NB4 (cell line): ENCODE data around the gene CUX1.
"Not testable (repeated sequence)": the region's sequence is repeated elsewhere in the genome, so short reads cannot be mapped to it uniquely, and the experiment has no call there.

ENCODE experiments used
- DNase-seq: peaks from one replicate; pipeline ENCODE4 v3.0.0; 2010; ENCODE audit warnings: low read depth
- H3K4me3 ChIP-seq: one replicate; pipeline ENCODE4 v1.5.1; 2011; ENCODE audit warnings: mild to moderate bottlenecking, low read depth, low read length, moderate library complexity
- MYC ChIP-seq: IDR thresholded peaks from 2 replicates; pipeline ENCODE4 v1.6.1; 2011; ENCODE audit warnings: low read depth, low read length
- POLR2A ChIP-seq: IDR thresholded peaks from 2 replicates; pipeline ENCODE4 v1.6.1; 2011; ENCODE audit warnings: mild to moderate bottlenecking; ENCODE audit not compliant: insufficient read length; ENCODE audit errors: extremely low read depth
- TF ChIP-seq, protein P1 (sequence below): IDR thresholded peaks from 2 replicates; pipeline ENCODE4 v1.6.1; 2011; ENCODE audit warnings: low read depth, low read length
- TF ChIP-seq, protein P2 (sequence below): IDR thresholded peaks from one replicate; pipeline ENCODE4 v1.5.1; 2012; ENCODE audit warnings: low read depth, low read length

The CUX1 gene

GRCh38 chr7:101790566-101791293 is 26.7 kb upstream of the CUX1 start:
- H3K4me3 ChIP-seq, result no peak overlapping the region
- DNase-seq, result no peak
- TF ChIP-seq POLR2A, result no peak
- no peak for TF ChIP-seq MYC

DNA sequence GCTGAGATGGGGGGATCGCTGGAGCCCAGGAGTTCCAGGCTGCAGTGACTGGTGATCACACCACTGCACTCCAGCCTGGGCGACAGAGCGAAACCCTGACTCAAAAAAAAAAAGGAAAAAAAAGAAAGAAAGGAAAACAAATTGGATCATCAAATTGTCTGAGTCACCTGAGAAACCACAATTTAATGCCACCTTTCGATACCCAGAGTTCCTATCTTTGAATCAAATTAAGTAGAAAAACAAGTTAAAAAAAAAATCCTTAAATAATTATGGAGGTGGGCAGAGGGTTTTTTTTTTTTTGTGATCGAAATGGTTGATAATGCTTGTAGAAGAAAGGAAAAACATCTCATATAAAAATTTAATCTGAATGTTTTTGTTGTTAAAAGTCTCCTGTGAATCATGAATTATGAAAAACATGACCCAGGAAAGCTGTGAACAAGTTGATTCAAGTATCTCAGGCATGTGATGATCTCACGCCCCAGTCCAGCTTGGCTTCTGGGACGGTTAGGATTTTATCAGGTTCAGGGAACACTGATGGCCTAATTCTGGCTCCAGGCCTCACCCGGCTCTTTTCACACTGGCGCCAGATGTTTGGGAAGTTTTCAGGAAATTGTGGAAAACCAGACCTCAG is 25.3 kb upstream of the CUX1 start:
- no peak for DNase-seq
- TF ChIP-seq POLR2A (no peak), MYC (no peak)
- TF ChIP-seq, protein P1, sequence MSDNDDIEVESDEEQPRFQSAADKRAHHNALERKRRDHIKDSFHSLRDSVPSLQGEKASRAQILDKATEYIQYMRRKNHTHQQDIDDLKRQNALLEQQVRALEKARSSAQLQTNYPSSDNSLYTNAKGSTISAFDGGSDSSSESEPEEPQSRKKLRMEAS, result no peak
- TF ChIP-seq, protein P2, sequence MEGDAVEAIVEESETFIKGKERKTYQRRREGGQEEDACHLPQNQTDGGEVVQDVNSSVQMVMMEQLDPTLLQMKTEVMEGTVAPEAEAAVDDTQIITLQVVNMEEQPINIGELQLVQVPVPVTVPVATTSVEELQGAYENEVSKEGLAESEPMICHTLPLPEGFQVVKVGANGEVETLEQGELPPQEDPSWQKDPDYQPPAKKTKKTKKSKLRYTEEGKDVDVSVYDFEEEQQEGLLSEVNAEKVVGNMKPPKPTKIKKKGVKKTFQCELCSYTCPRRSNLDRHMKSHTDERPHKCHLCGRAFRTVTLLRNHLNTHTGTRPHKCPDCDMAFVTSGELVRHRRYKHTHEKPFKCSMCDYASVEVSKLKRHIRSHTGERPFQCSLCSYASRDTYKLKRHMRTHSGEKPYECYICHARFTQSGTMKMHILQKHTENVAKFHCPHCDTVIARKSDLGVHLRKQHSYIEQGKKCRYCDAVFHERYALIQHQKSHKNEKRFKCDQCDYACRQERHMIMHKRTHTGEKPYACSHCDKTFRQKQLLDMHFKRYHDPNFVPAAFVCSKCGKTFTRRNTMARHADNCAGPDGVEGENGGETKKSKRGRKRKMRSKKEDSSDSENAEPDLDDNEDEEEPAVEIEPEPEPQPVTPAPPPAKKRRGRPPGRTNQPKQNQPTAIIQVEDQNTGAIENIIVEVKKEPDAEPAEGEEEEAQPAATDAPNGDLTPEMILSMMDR, result no peak

GRCh38 chr7:101792682-101793071 is 24.7 kb upstream of the CUX1 start:
- H3K4me3 ChIP-seq, DNase-seq: not testable (repeated sequence)

More for the DNA sequence above, 25.3 kb upstream of the CUX1 start:
- H3K4me3 ChIP-seq, result no peak overlapping the region

DNA sequence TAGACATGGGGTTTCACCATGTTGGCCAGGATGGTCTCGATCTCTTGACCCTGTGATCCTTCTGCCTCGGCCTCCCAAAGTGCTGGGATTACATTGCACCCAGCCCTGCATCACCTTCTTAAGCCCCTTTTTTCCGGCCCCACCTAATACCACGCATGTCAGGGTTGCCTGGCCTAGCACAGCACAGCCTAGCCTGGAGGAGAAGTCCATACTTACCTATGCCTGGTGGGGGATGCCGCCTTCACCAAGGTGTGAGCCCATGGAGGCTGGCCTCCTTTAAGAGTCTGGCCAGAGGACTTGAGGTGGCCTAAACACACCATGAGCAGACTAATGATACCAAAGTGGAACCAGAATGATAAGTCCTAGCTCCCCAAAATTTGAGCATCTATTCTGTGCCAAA is 22.0 kb upstream of the CUX1 start:
- H3K4me3 ChIP-seq, result no peak overlapping the region
- no peak for DNase-seq
- TF ChIP-seq, protein P2, result no peak
- TF ChIP-seq POLR2A, result no peak

GRCh38 chr7:101798173-101798572 is 19.3 kb upstream of the CUX1 start:
- not testable (repeated sequence) for H3K4me3 ChIP-seq, DNase-seq

- TF ChIP-seq, protein P1, result no peak
- no peak for TF ChIP-seq POLR2A
- TF ChIP-seq MYC, result no peak
- no peak overlapping the region for H3K4me3 ChIP-seq
- DNase-seq, result no peak
Measured at GRCh38 chr7:101803203-101804087, 14.0 kb upstream of the CUX1 start.

DNA sequence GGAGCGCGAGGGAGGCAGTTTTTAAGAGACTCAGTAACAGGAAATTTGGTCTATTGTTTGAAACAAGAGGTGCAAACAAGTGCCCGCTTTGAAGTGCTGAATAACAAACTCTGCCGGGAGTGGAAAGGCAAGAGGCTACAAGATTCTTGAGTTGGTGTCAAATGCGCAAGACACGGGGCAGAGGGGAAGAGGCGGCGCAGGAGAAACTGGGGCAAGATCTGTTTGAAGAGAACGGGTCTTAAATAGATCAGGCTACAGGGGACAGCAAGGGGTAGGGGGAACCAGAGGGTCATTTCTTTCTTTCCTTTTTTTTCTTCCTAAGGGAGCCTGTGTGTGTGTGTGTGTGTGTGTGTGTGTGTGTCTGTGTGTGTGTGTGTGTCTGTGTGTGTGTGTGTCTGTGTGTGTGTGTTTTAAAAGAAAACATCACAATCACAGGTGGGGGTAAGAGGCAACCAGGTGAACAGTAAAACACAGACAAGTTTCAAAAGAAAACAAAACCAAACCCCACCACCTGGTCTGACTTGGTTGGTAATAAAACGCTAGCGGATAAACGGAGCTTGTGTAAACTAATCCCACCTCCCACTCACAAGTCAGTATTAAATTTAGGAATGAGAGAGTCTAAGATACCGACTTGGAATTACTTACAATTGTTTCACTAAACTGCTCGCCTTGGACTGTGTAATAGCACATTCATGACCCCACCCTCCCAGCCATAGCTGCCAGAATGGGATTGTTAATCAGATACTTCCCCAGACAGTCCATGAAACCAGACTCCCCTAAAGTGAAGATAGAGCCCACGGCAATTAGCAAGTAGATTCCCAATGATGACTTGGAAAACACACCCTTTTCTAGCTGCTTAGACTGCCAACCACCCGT is 13.1 kb upstream of the CUX1 start:
- no peak overlapping the region for H3K4me3 ChIP-seq
- TF ChIP-seq MYC, result no peak
- TF ChIP-seq POLR2A, result no peak
- no peak for DNase-seq

DNA sequence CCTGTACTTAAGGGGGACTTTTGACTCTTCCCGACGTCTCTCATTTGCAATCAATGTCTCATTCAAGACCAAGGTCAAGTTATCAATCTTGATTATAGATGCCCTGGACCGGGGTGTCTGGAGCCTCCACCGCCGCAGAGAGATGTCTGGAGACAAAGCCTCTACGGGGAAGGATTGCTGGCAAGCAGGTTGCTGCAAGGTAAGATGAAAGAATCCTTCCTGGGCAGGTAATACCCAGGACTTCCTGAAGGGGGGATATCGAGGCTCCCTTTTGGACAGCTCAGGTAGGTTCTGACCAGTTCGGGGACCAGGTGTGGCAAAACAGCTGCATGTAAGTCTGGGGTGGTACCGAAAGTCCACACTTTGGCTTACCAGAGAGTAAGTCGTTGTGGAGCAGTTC is 12.5 kb upstream of the CUX1 start:
- DNase-seq, result no peak
- TF ChIP-seq, protein P2, result peak; percentile 38
- TF ChIP-seq, protein P1, result no peak
- H3K4me3 ChIP-seq, result no peak overlapping the region
